K562 (cell line): ENCODE data around the gene FOSL1. TPM values are rescaled to one million over a fixed set of nuclear protein-coding genes. Genes with fewer than 3 reads are reported as not detected.

Experiments used
- CBX1 ChIP-seq: sonication (generic); IDR thresholded peaks from 2 replicates; pipeline ENCODE4 v1.6.1; 2016; ENCODE audit warnings: antibody characterized with exemption, low read depth, mild to moderate bottlenecking
- CHD4 ChIP-seq: fragments of 200-600 bp; sonication (generic); IDR thresholded peaks from 3 replicates; pipeline ENCODE4 v1.6.1; 2012; ENCODE audit warnings: low read depth, mild to moderate bottlenecking, mixed read lengths, low read length, inconsistent platforms; ENCODE audit not compliant: insufficient read depth, insufficient replicate concordance, poor library complexity, severe bottlenecking
- CLOCK ChIP-seq: fragments of 250-450 bp; sonication (Bioruptor Pico); IDR thresholded peaks from 2 replicates; pipeline ENCODE4 v1.4.0; 2020; ENCODE audit warnings: mild to moderate bottlenecking, moderate library complexity, borderline replicate concordance
- HMG20B ChIP-seq: fragments of 250-450 bp; sonication (Bioruptor Pico); IDR thresholded peaks from 2 replicates; pipeline ENCODE4 v1.5.0; 2021; ENCODE audit warnings: mild to moderate bottlenecking
- IRF9 ChIP-seq: fragments of 450-650 bp; IDR thresholded peaks from 2 replicates; pipeline ENCODE4 v1.6.1; 2016; ENCODE audit warnings: missing biosample characterization, missing genetic modification characterization
- NR1H2 ChIP-seq: sonication (generic); formaldehyde crosslinking; IDR thresholded peaks from 2 replicates; pipeline ENCODE4 v1.4.0; 2020; ENCODE audit warnings: mild to moderate bottlenecking, missing genetic modification reagents
- NR4A1 ChIP-seq, 2 experiments: fragments of 250-450 bp in 1 of 2; fragments of 450-650 bp in 1 of 2; sonication (Bioruptor Pico) in 1 of 2; IDR thresholded peaks; 2 replicates each; pipeline versions ENCODE4 v1.4.0 to v1.6.1; 2016 to 2020; ENCODE audit warnings: mild to moderate bottlenecking in 2 of 2, missing compliant biosample characterization in 1 of 2, missing genetic modification characterization in 1 of 2, moderate library complexity in 1 of 2
- SAFB ChIP-seq: fragments of 200-400 bp; formaldehyde crosslinking; IDR thresholded peaks from 2 replicates; pipeline ENCODE4 v1.6.1; 2017; ENCODE audit warnings: low read depth, low read length, borderline replicate concordance
- SMARCA4 ChIP-seq: fragments of 450-650 bp; IDR thresholded peaks from 2 replicates; pipeline ENCODE4 v1.6.1; 2016
- ZFX ChIP-seq: sonication (generic); formaldehyde crosslinking; IDR thresholded peaks from 2 replicates; pipeline ENCODE4 v1.8.0; 2022; ENCODE audit warnings: mild to moderate bottlenecking, missing genetic modification reagents, moderate library complexity
- ZNF589 ChIP-seq: fragments of 200-800 bp; sonication (Bioruptor generic); IDR thresholded peaks from 2 replicates; pipeline ENCODE4 v1.6.1; 2016; ENCODE audit warnings: low read depth, missing genetic modification characterization, missing compliant biosample characterization
- ZNF696 ChIP-seq: fragments of 250-450 bp; sonication (Bioruptor Pico); conservative IDR thresholded peaks from 2 replicates; pipeline ENCODE4 v1.4.0; 2020; ENCODE audit warnings: mild to moderate bottlenecking, moderate library complexity
- polyA plus RNA-seq, 8 experiments: library from polyadenylated mRNA; depleted of rRNA in 4 of 8; stranded (reverse) in 5 of 8; unstranded in 3 of 8; fragments of >200 nt; fragmentation: Nextera tagmentation in 2 of 8; fragmentation: Illumina TruSeq in 1 of 8; extraction: Ambion mirVana in 2 of 8; extraction: Trizol in 1 of 8; gene quantifications; 2 replicates each; pipeline versions ENCODE4 v1.2.1 to v1.2.3, GENCODE V29; 2011 to 2014; ENCODE audit warnings: inconsistent platforms in 1 of 8, missing spikeins in 1 of 8
- total RNA-seq, 7 experiments: library from RNA; depleted of rRNA in 6 of 7; stranded (reverse); fragments of >200 nt in 6 of 7; fragmentation: Illumina TruSeq in 2 of 7; extraction: Trizol in 2 of 7; gene quantifications; 2 replicates each; pipeline versions ENCODE4 v1.2.1 to v1.2.3, GENCODE V29; 2011 to 2021; ENCODE audit warnings: low replicate concordance in 1 of 7
- TF ChIP-seq, protein P1 (sequence below): sonication (generic); formaldehyde crosslinking; IDR thresholded peaks from 2 replicates; pipeline ENCODE4 v1.8.1; 2022; ENCODE audit warnings: missing genetic modification reagents
- TF ChIP-seq, protein P2 (sequence below): sonication (generic); formaldehyde crosslinking; IDR thresholded peaks from 2 replicates; pipeline ENCODE4 v1.8.0; 2023; ENCODE audit warnings: missing genetic modification reagents, mild to moderate bottlenecking, borderline replicate concordance

The FOSL1 gene
- total and polyA plus RNA-seq, 9 of the 15 experiments (the other 6 are each of a cell fraction or from before 2014, with no cell fraction given): 3.5 to 39.6 (median 10.0) TPM

DNA sequence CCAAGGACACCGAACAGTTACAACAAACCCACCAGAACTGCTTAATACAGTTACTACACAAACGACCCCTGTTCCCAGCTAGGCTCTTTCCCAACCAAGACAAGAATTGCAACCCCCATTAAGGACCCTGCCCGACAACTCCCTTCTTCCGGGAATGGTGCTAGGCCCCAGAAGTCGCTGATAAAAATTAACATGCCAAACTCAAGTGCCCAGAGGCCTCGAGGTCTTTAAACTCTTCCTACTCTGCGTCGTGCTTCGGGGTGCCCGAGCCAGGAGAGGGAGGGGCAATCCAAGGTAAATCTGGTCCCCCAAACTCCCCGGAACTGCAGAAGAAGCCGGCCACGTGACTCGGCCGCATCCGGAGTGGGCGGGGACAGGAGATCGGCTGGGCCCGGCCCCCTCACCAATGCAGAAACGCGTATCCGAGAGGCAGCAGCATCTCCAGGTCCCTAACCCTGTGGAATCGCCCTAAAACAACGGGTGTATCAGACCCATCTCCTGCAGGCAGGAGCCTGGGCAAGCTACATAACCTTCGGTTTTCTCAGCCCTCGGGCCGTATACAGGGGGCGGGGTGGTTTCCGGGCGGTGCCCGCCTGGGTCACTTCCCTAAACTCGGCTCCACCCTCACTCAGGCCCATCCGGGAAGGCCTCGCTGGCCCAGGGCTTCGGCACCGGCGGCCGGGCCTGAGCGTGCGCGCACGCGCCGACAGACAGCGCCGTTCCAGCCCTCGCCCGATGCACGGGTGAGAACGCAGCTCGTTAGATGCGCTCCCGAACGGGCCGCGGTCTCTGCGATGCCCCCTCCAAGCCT is 43.3 kb downstream of the FOSL1 start (continued):
- peak; percentile 87; the same call in 1 of the 2 replicates for TF ChIP-seq NR1H2 (CRISPR knock-in tag)
- no peak for TF ChIP-seq SAFB
- TF ChIP-seq IRF9 (tag): no peak
- no peak for TF ChIP-seq ZNF589 (CRISPR knock-in tag)
- no peak for TF ChIP-seq CLOCK (CRISPR knock-in tag)
- TF ChIP-seq, protein P1, sequence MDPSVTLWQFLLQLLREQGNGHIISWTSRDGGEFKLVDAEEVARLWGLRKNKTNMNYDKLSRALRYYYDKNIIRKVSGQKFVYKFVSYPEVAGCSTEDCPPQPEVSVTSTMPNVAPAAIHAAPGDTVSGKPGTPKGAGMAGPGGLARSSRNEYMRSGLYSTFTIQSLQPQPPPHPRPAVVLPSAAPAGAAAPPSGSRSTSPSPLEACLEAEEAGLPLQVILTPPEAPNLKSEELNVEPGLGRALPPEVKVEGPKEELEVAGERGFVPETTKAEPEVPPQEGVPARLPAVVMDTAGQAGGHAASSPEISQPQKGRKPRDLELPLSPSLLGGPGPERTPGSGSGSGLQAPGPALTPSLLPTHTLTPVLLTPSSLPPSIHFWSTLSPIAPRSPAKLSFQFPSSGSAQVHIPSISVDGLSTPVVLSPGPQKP (CRISPR knock-in tag): no peak
- TF ChIP-seq NR4A1 (CRISPR knock-in tag; IDR thresholded peaks at IDR 0.05): no peak; the same call in 1 of the 2 replicates
- TF ChIP-seq NR4A1 (tag; IDR thresholded peaks at IDR 0.05): no peak
- TF ChIP-seq ZFX (CRISPR knock-in tag): peak; percentile 89
- no peak for TF ChIP-seq SMARCA4
- TF ChIP-seq HMG20B (CRISPR knock-in tag): no peak
- no peak for TF ChIP-seq CHD4
- TF ChIP-seq CBX1: no peak
- TF ChIP-seq, protein P2, sequence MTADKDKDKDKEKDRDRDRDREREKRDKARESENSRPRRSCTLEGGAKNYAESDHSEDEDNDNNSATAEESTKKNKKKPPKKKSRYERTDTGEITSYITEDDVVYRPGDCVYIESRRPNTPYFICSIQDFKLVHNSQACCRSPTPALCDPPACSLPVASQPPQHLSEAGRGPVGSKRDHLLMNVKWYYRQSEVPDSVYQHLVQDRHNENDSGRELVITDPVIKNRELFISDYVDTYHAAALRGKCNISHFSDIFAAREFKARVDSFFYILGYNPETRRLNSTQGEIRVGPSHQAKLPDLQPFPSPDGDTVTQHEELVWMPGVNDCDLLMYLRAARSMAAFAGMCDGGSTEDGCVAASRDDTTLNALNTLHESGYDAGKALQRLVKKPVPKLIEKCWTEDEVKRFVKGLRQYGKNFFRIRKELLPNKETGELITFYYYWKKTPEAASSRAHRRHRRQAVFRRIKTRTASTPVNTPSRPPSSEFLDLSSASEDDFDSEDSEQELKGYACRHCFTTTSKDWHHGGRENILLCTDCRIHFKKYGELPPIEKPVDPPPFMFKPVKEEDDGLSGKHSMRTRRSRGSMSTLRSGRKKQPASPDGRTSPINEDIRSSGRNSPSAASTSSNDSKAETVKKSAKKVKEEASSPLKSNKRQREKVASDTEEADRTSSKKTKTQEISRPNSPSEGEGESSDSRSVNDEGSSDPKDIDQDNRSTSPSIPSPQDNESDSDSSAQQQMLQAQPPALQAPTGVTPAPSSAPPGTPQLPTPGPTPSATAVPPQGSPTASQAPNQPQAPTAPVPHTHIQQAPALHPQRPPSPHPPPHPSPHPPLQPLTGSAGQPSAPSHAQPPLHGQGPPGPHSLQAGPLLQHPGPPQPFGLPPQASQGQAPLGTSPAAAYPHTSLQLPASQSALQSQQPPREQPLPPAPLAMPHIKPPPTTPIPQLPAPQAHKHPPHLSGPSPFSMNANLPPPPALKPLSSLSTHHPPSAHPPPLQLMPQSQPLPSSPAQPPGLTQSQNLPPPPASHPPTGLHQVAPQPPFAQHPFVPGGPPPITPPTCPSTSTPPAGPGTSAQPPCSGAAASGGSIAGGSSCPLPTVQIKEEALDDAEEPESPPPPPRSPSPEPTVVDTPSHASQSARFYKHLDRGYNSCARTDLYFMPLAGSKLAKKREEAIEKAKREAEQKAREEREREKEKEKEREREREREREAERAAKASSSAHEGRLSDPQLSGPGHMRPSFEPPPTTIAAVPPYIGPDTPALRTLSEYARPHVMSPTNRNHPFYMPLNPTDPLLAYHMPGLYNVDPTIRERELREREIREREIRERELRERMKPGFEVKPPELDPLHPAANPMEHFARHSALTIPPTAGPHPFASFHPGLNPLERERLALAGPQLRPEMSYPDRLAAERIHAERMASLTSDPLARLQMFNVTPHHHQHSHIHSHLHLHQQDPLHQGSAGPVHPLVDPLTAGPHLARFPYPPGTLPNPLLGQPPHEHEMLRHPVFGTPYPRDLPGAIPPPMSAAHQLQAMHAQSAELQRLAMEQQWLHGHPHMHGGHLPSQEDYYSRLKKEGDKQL (CRISPR knock-in tag): no peak
- no peak for TF ChIP-seq ZNF696 (CRISPR knock-in tag)
